GM21515 (cell line): ENCODE results near the gene KRTAP10-7.
"Not testable (repeated sequence)": the region's sequence is repeated elsewhere in the genome, so short reads cannot be mapped to it uniquely, and the experiment has no call there.

ENCODE experiments used
- ATAC-seq: cut with Tn5 transposase; IDR thresholded peaks from one replicate; pipeline ENCODE4 v1.9.1; 2021; ENCODE audit not compliant: unreplicated experiment

The KRTAP10-7 gene

DNA sequence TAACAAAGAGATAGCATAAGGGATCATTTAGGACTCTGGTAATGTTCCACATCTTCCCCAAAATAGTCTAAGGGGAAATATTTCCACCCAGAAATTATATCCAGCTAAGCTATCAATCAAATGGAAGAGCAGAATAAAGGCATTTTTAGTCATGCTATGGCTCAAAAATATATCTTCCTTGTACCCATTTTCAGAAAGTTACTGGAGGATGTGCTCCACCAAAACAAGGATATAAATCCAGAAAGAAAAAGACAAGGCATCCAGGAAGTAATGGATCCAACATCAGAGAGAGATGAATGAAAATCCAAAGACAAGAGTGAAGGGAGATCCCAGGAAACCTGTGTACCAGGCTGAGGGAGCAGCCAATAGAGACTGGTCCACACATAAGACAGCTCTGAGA, 8.8 kb downstream of the KRTAP10-7 start:
- no peak for ATAC-seq

DNA sequence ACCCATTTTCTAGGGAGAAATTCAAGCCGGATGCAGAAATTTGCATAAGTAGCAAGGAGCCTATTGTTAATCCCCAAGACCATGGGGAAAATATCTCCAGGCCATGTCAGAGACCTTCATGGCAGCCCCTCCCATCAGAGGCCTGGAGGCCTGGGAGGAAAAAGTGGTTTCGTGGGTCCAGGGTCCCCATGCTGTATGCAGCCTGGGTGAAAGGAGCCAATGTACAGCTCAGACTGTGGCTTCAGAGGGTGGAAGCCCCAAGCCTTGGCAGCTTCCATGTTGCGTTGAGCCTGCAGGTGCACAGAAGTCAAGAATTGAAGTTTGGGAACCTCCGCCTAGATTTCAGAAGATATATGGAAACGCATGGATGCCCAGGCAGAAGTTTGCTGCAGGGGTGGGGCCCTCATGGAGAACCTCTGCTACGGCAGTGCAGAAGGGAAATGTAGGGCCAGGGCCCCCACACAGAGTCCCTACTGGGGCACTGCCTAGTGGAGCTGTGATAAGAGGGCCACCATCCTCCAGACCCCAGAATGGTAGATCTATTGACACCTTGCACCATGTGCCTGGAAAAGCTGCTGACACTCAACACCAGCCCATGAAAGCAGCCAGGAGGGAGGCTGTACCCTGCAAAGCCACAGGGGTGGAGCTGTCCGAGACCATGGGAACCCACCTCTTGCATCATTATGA, 9.9 kb downstream of the KRTAP10-7 start:
- ATAC-seq, result not testable (repeated sequence)

- no peak for ATAC-seq
These were observed 11.2 kb downstream of the KRTAP10-7 start for GRCh38 chr21:44611551-44611950.

- ATAC-seq, result no peak
These were observed 11.7 kb downstream of the KRTAP10-7 start, which contains the start of gene KRTAP10-8 for GRCh38 chr21:44612029-44612486. KRTAP10-8 (plus strand) TSS chr21:44612079; CDS start chr21:44612101, 22 bp downstream.

- no peak for ATAC-seq
These were observed 12.4 kb downstream of the KRTAP10-7 start for GRCh38 chr21:44612669-44613229.

- ATAC-seq, result no peak
These were observed 13.2 kb downstream of the KRTAP10-7 start for GRCh38 chr21:44613386-44614155.

DNA sequence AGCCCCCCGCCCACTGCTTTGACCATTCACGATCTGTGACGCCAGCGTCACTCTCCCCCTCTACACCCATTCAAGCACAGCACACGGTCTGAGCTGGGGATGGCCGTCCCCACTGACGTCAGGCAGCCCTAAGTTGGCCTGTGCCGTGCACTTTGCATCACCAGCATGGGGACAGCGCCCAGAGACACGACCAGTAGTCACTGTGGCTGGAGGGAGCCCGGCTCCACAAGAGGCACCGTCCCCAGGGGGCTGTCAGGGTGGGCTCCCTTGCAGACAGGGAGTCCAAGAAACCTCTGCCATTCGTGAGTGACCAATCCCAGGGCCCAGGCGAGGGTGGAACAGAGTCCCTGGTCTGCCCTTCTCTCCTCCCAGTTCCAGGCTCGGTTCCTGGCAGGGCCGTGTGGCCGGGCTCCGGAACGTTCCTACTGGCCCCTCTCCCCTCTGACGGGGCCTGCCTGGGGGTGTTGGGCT, 13.8 kb downstream of the KRTAP10-7 start:
- ATAC-seq, result no peak

GRCh38 chr21:44614961-44615391, 14.6 kb downstream of the KRTAP10-7 start:
- no peak for ATAC-seq

GRCh38 chr21:44615466-44615865, 15.1 kb downstream of the KRTAP10-7 start:
- ATAC-seq, result no peak

DNA sequence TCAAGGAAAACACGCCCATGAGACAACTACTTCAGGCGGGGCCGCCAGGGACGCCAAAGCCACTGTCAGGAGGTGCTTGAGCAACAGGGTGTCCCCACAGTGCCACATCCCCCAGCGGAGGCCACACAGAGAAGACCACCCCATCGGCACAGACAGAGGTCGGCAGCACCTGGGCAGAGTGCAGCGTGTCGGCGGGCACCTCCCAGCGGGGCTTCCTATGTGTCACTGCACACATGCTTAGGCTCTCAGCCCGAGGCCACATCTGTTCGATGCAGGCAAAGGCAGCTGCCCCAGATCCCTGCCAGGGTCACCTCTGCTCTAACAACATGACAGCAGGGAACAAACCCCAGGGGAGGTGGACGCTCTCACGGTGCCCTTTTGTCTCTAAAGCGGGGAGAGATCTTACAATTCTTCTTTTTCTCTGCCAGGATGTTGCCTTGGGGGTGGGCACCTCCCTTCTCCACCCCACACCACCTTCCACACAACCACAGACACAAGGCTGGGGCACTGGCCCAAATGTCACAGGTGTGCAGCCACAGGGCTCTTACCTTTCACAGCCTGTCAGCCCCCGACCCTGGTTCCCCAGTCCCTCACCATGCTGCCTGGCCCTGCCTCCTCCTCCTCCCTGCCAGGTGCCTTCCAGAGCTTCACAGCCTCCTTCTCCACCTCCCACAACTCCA, 15.7 kb downstream of the KRTAP10-7 start:
- no peak for ATAC-seq

DNA sequence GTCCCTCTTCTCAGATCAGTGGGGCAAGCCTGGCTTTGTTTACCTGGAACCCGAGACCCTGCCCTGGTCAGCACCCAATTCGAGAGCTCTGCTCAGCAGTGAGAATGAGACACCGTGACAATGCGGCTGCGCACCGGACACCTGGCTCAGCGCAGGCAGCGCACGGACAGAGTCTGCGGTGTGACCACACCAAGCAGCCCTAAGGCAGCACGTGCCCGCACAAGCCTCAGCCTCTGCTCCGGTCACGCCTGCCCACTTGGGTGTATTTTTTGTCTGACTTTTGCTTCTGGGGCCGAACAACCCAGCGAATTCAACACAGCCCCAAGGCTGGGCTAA, 16.2 kb downstream of the KRTAP10-7 start:
- no peak for ATAC-seq

DNA sequence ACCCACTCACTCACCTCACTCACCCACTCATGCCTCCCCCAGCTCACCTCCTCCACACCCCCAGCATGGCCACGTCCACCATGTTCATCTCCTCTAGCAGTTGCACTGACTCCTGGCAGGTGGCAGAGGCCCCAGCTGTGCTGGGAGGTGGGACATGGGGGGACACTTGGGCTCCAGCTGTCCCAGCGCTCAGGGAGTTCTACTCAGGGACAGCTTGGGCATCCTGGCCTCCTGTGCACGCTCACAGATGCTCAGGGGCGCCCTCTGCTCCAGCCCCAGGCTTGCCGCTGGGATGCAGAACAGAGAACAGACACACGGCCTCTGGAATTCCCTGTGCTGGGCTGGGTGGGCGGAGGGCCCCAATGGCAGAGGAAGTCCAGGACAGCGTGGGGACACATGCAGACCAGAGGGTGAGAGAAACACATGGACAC, 16.7 kb downstream of the KRTAP10-7 start:
- no peak for ATAC-seq

DNA sequence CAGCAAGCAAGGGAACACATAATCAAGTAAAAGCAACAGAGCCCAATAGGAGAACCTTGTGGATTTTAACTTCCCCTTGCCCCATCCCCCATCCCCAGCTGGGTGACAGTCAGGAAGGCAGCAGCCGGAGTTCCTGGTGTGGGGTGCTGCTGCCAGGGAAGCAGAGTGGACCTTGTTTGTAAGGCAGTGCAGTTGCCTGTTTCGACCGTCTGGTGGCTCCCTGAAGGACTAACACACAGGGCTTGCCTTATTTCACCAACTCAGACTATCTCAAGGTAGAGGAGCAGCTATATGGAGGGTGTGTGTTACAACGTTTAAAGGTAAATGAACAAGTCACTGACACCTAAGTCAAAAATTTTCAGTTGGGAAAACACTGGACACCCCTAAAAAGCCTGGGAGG, 18.1 kb downstream of the KRTAP10-7 start:
- no peak for ATAC-seq

DNA sequence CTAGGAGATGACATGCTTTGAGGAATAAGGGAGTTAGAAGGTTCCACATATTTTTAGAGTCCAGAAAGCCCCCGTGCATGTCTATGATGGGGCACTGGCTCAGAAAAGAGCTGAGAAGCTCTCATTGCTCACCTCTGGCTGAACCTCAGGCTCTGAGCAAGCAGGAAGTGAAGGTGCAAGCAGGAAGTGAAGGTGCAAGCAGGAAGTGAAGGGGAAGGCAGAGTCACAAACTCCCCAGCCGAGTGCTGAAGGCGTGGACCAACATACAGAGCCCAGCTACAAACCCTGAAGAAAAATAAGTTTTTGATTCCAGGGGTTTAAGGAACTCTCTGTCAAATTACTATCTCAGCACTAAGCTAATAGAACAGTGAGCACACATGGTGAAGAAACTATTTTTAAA, 18.5 kb downstream of the KRTAP10-7 start:
- no peak for ATAC-seq

DNA sequence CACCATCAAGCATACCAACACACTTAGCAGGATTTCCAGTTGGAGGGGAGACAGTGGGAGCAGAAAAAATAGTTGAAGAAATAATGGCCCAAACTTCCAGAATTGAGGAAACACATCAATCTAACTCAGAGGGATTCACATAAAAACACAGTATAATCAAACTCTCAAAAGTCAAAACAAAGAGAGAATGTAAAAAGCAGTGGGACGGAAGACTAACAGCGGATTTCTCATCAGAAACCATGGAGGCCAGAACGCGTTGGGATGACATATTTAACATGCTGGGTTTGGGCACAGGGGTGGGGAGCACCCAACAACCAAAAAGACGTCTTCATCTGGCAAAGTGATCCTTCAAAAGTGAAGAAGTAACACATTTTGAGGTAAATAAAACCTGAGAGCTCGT, 19.5 kb downstream of the KRTAP10-7 start:
- no peak for ATAC-seq

- no peak for ATAC-seq
These were observed 23.2 kb downstream of the KRTAP10-7 start for GRCh38 chr21:44623575-44623974.

- no peak for ATAC-seq
These were observed 25.4 kb downstream of the KRTAP10-7 start for GRCh38 chr21:44625756-44626155.

DNA sequence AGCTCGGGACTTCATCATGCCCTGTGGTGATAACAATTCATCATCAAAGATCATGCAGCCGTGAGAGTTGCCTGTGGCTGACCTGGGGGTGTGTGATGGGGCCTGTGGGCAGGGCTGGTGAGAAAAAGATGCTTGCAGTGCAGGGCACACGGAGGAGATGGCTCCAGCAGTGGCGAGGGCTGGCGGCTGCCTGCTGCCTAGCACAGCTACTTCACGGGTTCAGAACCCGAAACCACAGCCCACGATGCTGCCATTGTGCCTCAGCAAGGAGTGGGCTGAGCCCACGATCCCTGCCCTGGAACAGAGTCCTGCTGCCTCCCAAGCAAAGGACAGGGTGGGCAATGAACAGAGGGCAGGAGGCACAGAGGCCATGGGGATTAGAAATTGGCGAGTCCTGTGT, 25.9 kb downstream of the KRTAP10-7 start:
- no peak for ATAC-seq

- ATAC-seq, result no peak
These were observed 26.3 kb downstream of the KRTAP10-7 start, which contains the start of gene KRTAP10-9 for GRCh38 chr21:44626673-44627143. KRTAP10-9 (plus strand) TSS chr21:44627093; CDS start chr21:44627172, 79 bp downstream.

- not testable (repeated sequence) for ATAC-seq
These were observed 26.9 kb downstream of the KRTAP10-7 start for GRCh38 chr21:44627181-44627822.
